Duodenal mucosa (tissue), 2 donors: Measurements from ENCODE around the gene ARID5A.

Experiments
- H3K27ac ChIP-seq: one replicate; pipeline ENCODE4 v1.7.0; 2013; ENCODE audit warnings: low read depth, low read length
- H3K27me3 ChIP-seq, 2 donors: one replicate each; pipeline ENCODE4 v1.7.0; 2013; ENCODE audit warnings: low read length in 2 of 2, control low read depth in 1 of 2; ENCODE audit not compliant: insufficient read depth in 2 of 2, control insufficient read depth in 1 of 2
- H3K36me3 ChIP-seq, 2 donors: one replicate each; pipeline ENCODE4 v1.7.0; 2013; ENCODE audit warnings: low read length in 2 of 2, control low read depth in 1 of 2; ENCODE audit not compliant: insufficient read depth in 2 of 2, control insufficient read depth in 1 of 2
- H3K4me1 ChIP-seq, 2 donors: one replicate each; pipeline ENCODE4 v1.7.0; 2013; ENCODE audit warnings: low read length in 2 of 2, control low read depth in 1 of 2; ENCODE audit not compliant: insufficient read depth in 2 of 2, control insufficient read depth in 1 of 2
- H3K4me3 ChIP-seq, 2 donors: one replicate each; pipeline ENCODE4 v1.7.0; 2013; ENCODE audit warnings: low read length in 2 of 2, low read depth in 1 of 2
- H3K9ac ChIP-seq, 2 donors: one replicate each; pipeline ENCODE4 v1.7.0; 2013; ENCODE audit warnings: low read length in 2 of 2, low read depth in 1 of 2
- H3K9me3 ChIP-seq, 2 donors: one replicate each; pipeline ENCODE4 v1.7.0; 2013; ENCODE audit warnings: low read length in 2 of 2, control low read depth in 1 of 2; ENCODE audit not compliant: control insufficient read depth in 1 of 2

The ARID5A gene

GRCh38 chr2:96499061-96499960 lies 37.2 kb upstream of the ARID5A start:
- H3K4me1 ChIP-seq: peaks cover 21 to 23% of the 10 kb centered on the region in 2 donors
- peaks cover 0 to 4% of the 10 kb centered on the region in 2 donors for H3K9me3 ChIP-seq
- no peak overlapping the region for H3K27ac ChIP-seq

GRCh38 chr2:96500385-96501066 lies 36.0 kb upstream of the ARID5A start:
- Histone ChIP-seq H3K9me3 (no peaks in the 10 kb centered on the region), H3K27me3 (no peaks in the 10 kb centered on the region), H3K27ac (no peak overlapping the region), H3K36me3 (no peaks in the 10 kb centered on the region), H3K4me1 (peaks cover 28 to 31% of the 10 kb centered on the region in 2 donors), H3K4me3 (no peak overlapping the region), H3K9ac (no peak overlapping the region)

More at GRCh38 chr2:96499061-96499960, 37.2 kb upstream of the ARID5A start:
- Histone ChIP-seq H3K9ac (no peak overlapping the region), H3K27me3 (no peaks in the 10 kb centered on the region), H3K36me3 (no peaks in the 10 kb centered on the region), H3K4me3 (no peak overlapping the region)

- Histone ChIP-seq H3K27me3 (no peaks in the 10 kb centered on the region), H3K4me1 (peaks cover 32 to 34% of the 10 kb centered on the region in 2 donors), H3K4me3 (no peak overlapping the region), H3K36me3 (no peaks in the 10 kb centered on the region), H3K9ac (no peak overlapping the region), H3K27ac (no peak overlapping the region), H3K9me3 (no peaks in the 10 kb centered on the region)
Observed at GRCh38 chr2:96501471-96501874, 35.1 kb upstream of the ARID5A start.

- peak overlapping the region in 1 of 2 donors; percentile 38 for H3K9ac ChIP-seq
- H3K4me3 ChIP-seq: no peak overlapping the region
- H3K4me1 ChIP-seq: peaks cover 32 to 34% of the 10 kb centered on the region in 2 donors
- H3K9me3 ChIP-seq: no peaks in the 10 kb centered on the region
- no peaks in the 10 kb centered on the region for H3K36me3 ChIP-seq
- H3K27me3 ChIP-seq: no peaks in the 10 kb centered on the region
- H3K27ac ChIP-seq: no peak overlapping the region
Observed at GRCh38 chr2:96501886-96502810, 34.4 kb upstream of the ARID5A start.

GRCh38 chr2:96502891-96503636 lies 33.5 kb upstream of the ARID5A start:
- Histone ChIP-seq H3K9ac (no peak overlapping the region), H3K9me3 (no peaks in the 10 kb centered on the region), H3K27me3 (no peaks in the 10 kb centered on the region), H3K4me3 (no peak overlapping the region), H3K4me1 (peaks cover 37% of the 10 kb centered on the region in 2 donors), H3K27ac (no peak overlapping the region), H3K36me3 (no peaks in the 10 kb centered on the region)

- Histone ChIP-seq H3K27ac (no peak overlapping the region), H3K36me3 (no peaks in the 10 kb centered on the region), H3K27me3 (no peaks in the 10 kb centered on the region), H3K9ac (no peak overlapping the region), H3K4me3 (no peak overlapping the region), H3K9me3 (no peaks in the 10 kb centered on the region), H3K4me1 (peaks cover 40 to 44% of the 10 kb centered on the region in 2 donors)
Observed at GRCh38 chr2:96503637-96504243, 32.8 kb upstream of the ARID5A start.

- no peak within 1 kb of the TSS for H3K27ac ChIP-seq
- no peak within 1 kb of the TSS for H3K4me3 ChIP-seq
- H3K4me1 ChIP-seq: peaks cover 40 to 50% of the 10 kb centered on the region in 2 donors
- H3K36me3 ChIP-seq: no peaks in the 10 kb centered on the region
- no peaks in the 10 kb centered on the region for H3K9me3 ChIP-seq
- H3K27me3 ChIP-seq: peaks cover 0 to under 1% of the 10 kb centered on the region in 2 donors
- peak within 1 kb of the TSS in 1 of 2 donors; percentile 15 for H3K9ac ChIP-seq
Observed at GRCh38 chr2:96505231-96505889, 31.2 kb upstream of the ARID5A start, which contains the start of gene NEURL3. TSS of gene NEURL3 (minus strand) at chr2:96505357. CDS start at chr2:96505286, 71 bp downstream.

GRCh38 chr2:96506016-96506906 lies 30.3 kb upstream of the ARID5A start:
- Histone ChIP-seq H3K4me3 (no peak overlapping the region), H3K27ac (no peak overlapping the region), H3K27me3 (peaks cover 0 to 6% of the 10 kb centered on the region in 2 donors), H3K9me3 (no peaks in the 10 kb centered on the region), H3K36me3 (no peaks in the 10 kb centered on the region), H3K4me1 (peaks cover 40 to 50% of the 10 kb centered on the region in 2 donors), H3K9ac (no peak overlapping the region)
